Measurements from ENCODE around the gene CARS2.

DNA sequence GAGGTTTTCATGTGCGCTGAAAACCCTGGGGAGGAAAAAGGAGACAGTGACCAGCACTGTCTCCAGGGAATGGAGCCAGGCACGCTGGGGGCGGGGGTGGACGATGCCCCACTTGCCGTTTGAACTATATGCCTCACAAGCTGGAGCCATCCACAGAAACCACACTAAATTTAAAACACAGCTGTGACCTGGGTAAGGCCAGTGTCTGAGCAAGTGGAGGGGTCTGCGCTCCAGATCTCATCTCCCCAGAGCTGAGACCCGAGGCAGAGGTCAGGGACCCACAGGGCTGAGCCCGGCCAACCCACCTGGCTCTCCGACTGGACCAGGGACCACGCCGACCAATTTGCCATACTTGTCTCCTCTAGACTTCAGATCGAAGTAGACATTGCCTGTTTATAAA lies 23.2 kb downstream of the CARS2 start:
- TF ChIP-seq EZH2 (IDR thresholded peaks at IDR 0.05) (no peak), FOXP2 (optimal IDR thresholded peaks at IDR 0.05; ENCODE audit: control extremely low read depth, extremely low read length, insufficient read depth) (no peak), POLR2AphosphoS5 (IDR thresholded peaks at IDR 0.05; ENCODE audit: borderline replicate concordance, low read depth, low read length) (no peak)

Data from SK-N-MC (cell line).